ENCODE measurements around the gene SSH2.
A peak's percentile ranks its signal among the peaks of the same experiment; 100 is the strongest.
"Not testable (repeated sequence)": the region's sequence is repeated elsewhere in the genome, so short reads cannot be mapped to it uniquely, and the experiment has no call there.

Gene SSH2

GRCh38 chr17:29929006-29929532 is 959 bp downstream of the SSH2 start:
- peak in 1 of 3 donors; percentile 3 for DNase-seq (ENCODE audit: low read depth in 2 of 3, low spot score in 1 of 3)

GRCh38 chr17:29927546-29927945 is 2.5 kb downstream of the SSH2 start:
- DNase-seq (ENCODE audit: low read depth in 2 of 3, low spot score in 1 of 3) = no peak

GRCh38 chr17:29924786-29925185 is 5.2 kb downstream of the SSH2 start:
- DNase-seq (ENCODE audit: low read depth in 2 of 3, low spot score in 1 of 3) = no peak

GRCh38 chr17:29918922-29919856 is 10.8 kb downstream of the SSH2 start:
- no peak for DNase-seq (ENCODE audit: low read depth in 2 of 3, low spot score in 1 of 3)

GRCh38 chr17:29918016-29918415 is 12.0 kb downstream of the SSH2 start:
- DNase-seq (ENCODE audit: low read depth in 2 of 3, low spot score in 1 of 3) = no peak

GRCh38 chr17:29914819-29915537 is 15.1 kb downstream of the SSH2 start:
- DNase-seq (ENCODE audit: low read depth in 2 of 3, low spot score in 1 of 3) = no peak

GRCh38 chr17:29911641-29912177 is 18.3 kb downstream of the SSH2 start:
- DNase-seq (ENCODE audit: low read depth in 2 of 3, low spot score in 1 of 3) = no peak

GRCh38 chr17:29909236-29910003 is 20.6 kb downstream of the SSH2 start:
- DNase-seq (ENCODE audit: low read depth in 2 of 3, low spot score in 1 of 3) = no peak

GRCh38 chr17:29906969-29907368 is 23.1 kb downstream of the SSH2 start:
- DNase-seq (ENCODE audit: low read depth in 2 of 3, low spot score in 1 of 3) = no peak

- DNase-seq (ENCODE audit: low read depth in 2 of 3, low spot score in 1 of 3) = no peak
Measured at GRCh38 chr17:29905879-29906167, 24.2 kb downstream of the SSH2 start.

- DNase-seq (ENCODE audit: low read depth in 2 of 3, low spot score in 1 of 3) = no peak
Measured at GRCh38 chr17:29905086-29905878, 24.7 kb downstream of the SSH2 start.

- no peak for DNase-seq (ENCODE audit: low read depth in 2 of 3, low spot score in 1 of 3)
Measured at GRCh38 chr17:29903471-29903870, 26.6 kb downstream of the SSH2 start.

- DNase-seq (ENCODE audit: low read depth in 2 of 3, low spot score in 1 of 3) = not testable (repeated sequence)
Measured at GRCh38 chr17:29897136-29897535, 32.9 kb downstream of the SSH2 start.

- DNase-seq (ENCODE audit: low read depth in 2 of 3, low spot score in 1 of 3) = no peak
Measured at GRCh38 chr17:29892201-29892600, 37.8 kb downstream of the SSH2 start.

GRCh38 chr17:29891131-29891530 is 38.9 kb downstream of the SSH2 start:
- no peak for DNase-seq (ENCODE audit: low read depth in 2 of 3, low spot score in 1 of 3)

GRCh38 chr17:29885031-29885640 is 44.9 kb downstream of the SSH2 start:
- DNase-seq (ENCODE audit: low read depth in 2 of 3, low spot score in 1 of 3) = no peak

GRCh38 chr17:29883497-29883896 is 46.5 kb downstream of the SSH2 start:
- DNase-seq (ENCODE audit: low read depth in 2 of 3, low spot score in 1 of 3) = no peak

- no peak for DNase-seq (ENCODE audit: low read depth in 2 of 3, low spot score in 1 of 3)
Measured at GRCh38 chr17:29881256-29881655, 48.8 kb downstream of the SSH2 start.

- DNase-seq (ENCODE audit: low read depth in 2 of 3, low spot score in 1 of 3) = no peak
Measured at GRCh38 chr17:29880031-29880430, 50.0 kb downstream of the SSH2 start.

Measured in stimulated activated CD4-positive, alpha-beta T cell treated with anti-CD3 and anti-CD28 coated beads, Interleukin-12 subunit alpha, Interleukin-12 subunit beta, amount 100 ng/mL, for 48 hours (primary cell).